ENCODE results near the gene RNF31.

Gene RNF31

GRCh38 chr14:24204163-24205146, 57.2 kb downstream of the RNF31 start:
- TF ChIP-seq, protein P1, sequence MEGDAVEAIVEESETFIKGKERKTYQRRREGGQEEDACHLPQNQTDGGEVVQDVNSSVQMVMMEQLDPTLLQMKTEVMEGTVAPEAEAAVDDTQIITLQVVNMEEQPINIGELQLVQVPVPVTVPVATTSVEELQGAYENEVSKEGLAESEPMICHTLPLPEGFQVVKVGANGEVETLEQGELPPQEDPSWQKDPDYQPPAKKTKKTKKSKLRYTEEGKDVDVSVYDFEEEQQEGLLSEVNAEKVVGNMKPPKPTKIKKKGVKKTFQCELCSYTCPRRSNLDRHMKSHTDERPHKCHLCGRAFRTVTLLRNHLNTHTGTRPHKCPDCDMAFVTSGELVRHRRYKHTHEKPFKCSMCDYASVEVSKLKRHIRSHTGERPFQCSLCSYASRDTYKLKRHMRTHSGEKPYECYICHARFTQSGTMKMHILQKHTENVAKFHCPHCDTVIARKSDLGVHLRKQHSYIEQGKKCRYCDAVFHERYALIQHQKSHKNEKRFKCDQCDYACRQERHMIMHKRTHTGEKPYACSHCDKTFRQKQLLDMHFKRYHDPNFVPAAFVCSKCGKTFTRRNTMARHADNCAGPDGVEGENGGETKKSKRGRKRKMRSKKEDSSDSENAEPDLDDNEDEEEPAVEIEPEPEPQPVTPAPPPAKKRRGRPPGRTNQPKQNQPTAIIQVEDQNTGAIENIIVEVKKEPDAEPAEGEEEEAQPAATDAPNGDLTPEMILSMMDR (IDR thresholded peaks at IDR 0.05; ENCODE audit: low read depth, low read length, poor library complexity, severe bottlenecking): no peak
- no peak for TF ChIP-seq EZH2phosphoT487 (IDR thresholded peaks at IDR 0.05; ENCODE audit: borderline replicate concordance, low read length)
- Histone ChIP-seq H3K27ac (ENCODE audit: low read depth, low read length) (no peak overlapping the region), H4K20me1 (ENCODE audit: control insufficient read depth, insufficient read depth, low read depth, low read length) (no peaks in the 10 kb centered on the region), H3K27me3 (ENCODE audit: control insufficient read depth, low read length) (no peaks in the 10 kb centered on the region), H3K36me3 (ENCODE audit: control insufficient read depth, low read length) (peaks cover 75% of the 10 kb centered on the region), H3K79me2 (ENCODE audit: control insufficient read depth, low read length) (peaks cover 6% of the 10 kb centered on the region; the same call in 1 of the 2 replicates), H3K4me3 (ENCODE audit: low read length) (no peak overlapping the region), H3K4me2 (ENCODE audit: low read length) (no peak overlapping the region), H3F3A (ENCODE audit: control insufficient read depth, insufficient read depth) (0 out of 2 replicates have a peak, but pooled peaks cover 6% of the 10 kb centered on the region), H3K4me1 (ENCODE audit: control insufficient read depth, low read length) (no peaks in the 10 kb centered on the region), H3K9me3 (ENCODE audit: control insufficient read depth, insufficient read depth, low read length) (peaks cover 8% of the 10 kb centered on the region; the same call in 1 of the 2 replicates), H3K9me2 (replicated peaks; ENCODE audit: control insufficient read depth, low read length) (no peaks in the 10 kb centered on the region)

DNA sequence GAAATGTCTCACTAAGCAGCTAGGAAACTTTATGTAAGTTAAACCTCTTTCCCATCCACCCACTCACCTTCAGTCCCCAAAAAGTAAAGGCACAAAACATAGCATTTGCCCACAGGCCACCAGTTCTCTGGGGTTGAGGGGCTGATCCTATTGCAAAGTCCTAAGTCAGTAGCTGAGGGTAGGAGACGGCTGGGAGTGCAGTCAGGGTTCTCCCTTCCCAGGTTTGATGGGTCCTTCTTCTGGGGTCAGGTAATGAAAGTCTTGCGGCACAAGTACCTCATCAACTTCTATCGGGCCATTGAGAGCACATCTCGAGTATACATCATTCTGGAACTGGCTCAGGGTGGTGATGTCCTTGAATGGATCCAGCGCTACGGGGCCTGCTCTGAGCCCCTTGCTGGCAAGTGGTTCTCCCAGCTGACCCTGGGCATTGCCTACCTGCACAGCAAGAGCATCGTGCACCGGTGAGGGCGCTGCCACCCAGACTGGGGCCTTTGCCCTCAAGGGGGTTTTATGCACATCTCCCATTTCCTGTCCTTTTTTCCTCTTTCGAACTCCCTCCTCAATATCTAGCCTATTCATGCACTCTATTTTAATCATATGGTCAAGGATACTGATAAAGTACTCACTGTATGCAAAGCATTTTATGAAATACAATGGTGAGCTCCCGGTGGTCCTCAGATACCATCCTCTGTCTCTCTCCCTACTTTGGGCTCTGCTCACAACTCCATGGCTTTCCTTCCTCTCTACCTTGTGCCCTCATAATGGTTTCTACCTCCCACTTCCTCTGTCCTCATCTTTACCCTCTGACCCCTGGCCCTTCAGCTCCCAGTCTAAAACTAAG, 59.2 kb downstream of the RNF31 start:
- Histone ChIP-seq H3K9me2 (replicated peaks; ENCODE audit: control insufficient read depth, low read length) (no peaks in the 10 kb centered on the region), H3K27me3 (ENCODE audit: control insufficient read depth, low read length) (no peaks in the 10 kb centered on the region), H3K27ac (ENCODE audit: low read depth, low read length) (no peak overlapping the region), H3K79me2 (ENCODE audit: control insufficient read depth, low read length) (peaks cover 11% of the 10 kb centered on the region), H4K20me1 (ENCODE audit: control insufficient read depth, insufficient read depth, low read depth, low read length) (no peaks in the 10 kb centered on the region), H3K4me2 (ENCODE audit: low read length) (no peak overlapping the region), H3F3A (ENCODE audit: control insufficient read depth, insufficient read depth) (0 out of 2 replicates have a peak, but pooled peaks cover 6% of the 10 kb centered on the region), H3K4me1 (ENCODE audit: control insufficient read depth, low read length) (no peaks in the 10 kb centered on the region), H3K9me3 (ENCODE audit: control insufficient read depth, insufficient read depth, low read length) (peaks cover 7% of the 10 kb centered on the region; the same call in 1 of the 2 replicates), H3K36me3 (ENCODE audit: control insufficient read depth, low read length) (peaks cover 85% of the 10 kb centered on the region), H3K4me3 (ENCODE audit: low read length) (no peak overlapping the region)
- TF ChIP-seq, protein P1 (IDR thresholded peaks at IDR 0.05; ENCODE audit: low read depth, low read length, poor library complexity, severe bottlenecking): no peak
- TF ChIP-seq EZH2phosphoT487 (IDR thresholded peaks at IDR 0.05; ENCODE audit: borderline replicate concordance, low read length): no peak

DNA sequence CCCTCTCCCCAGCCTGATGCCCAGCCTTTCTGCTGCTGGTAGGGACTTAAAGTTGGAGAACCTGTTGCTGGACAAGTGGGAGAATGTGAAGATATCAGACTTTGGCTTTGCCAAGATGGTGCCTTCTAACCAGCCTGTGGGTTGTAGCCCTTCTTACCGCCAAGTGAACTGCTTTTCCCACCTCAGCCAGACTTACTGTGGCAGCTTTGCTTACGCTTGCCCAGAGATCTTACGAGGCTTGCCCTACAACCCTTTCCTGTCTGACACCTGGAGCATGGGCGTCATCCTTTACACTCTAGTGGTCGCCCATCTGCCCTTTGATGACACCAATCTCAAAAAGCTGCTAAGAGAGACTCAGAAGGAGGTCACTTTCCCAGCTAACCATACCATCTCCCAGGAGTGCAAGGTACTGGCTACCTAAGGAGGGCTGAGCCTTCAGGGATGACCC, 59.8 kb downstream of the RNF31 start:
- Histone ChIP-seq H3K9me3 (ENCODE audit: control insufficient read depth, insufficient read depth, low read length) (peaks cover 5% of the 10 kb centered on the region; the same call in 1 of the 2 replicates), H3K36me3 (ENCODE audit: control insufficient read depth, low read length) (peaks cover 84% of the 10 kb centered on the region), H3K27ac (ENCODE audit: low read depth, low read length) (no peak overlapping the region), H3K9me2 (replicated peaks; ENCODE audit: control insufficient read depth, low read length) (no peaks in the 10 kb centered on the region), H3K4me3 (ENCODE audit: low read length) (no peak overlapping the region), H3K4me1 (ENCODE audit: control insufficient read depth, low read length) (peaks cover 6% of the 10 kb centered on the region), H3K27me3 (ENCODE audit: control insufficient read depth, low read length) (no peaks in the 10 kb centered on the region), H3K79me2 (ENCODE audit: control insufficient read depth, low read length) (peaks cover 17% of the 10 kb centered on the region), H3K4me2 (ENCODE audit: low read length) (no peak overlapping the region), H4K20me1 (ENCODE audit: control insufficient read depth, insufficient read depth, low read depth, low read length) (no peaks in the 10 kb centered on the region), H3F3A (ENCODE audit: control insufficient read depth, insufficient read depth) (0 out of 2 replicates have a peak, but pooled peaks cover 6% of the 10 kb centered on the region)
- TF ChIP-seq, protein P1 (IDR thresholded peaks at IDR 0.05; ENCODE audit: low read depth, low read length, poor library complexity, severe bottlenecking): no peak
- TF ChIP-seq EZH2phosphoT487 (IDR thresholded peaks at IDR 0.05; ENCODE audit: borderline replicate concordance, low read length): no peak
